ENCODE data around the gene RBM4. TPM values are rescaled to one million over a fixed set of nuclear protein-coding genes. Genes with fewer than 3 reads are reported as not detected.

The RBM4 gene
- total RNA-seq, 1 donor from 2014 or later = 206 TPM

DNA sequence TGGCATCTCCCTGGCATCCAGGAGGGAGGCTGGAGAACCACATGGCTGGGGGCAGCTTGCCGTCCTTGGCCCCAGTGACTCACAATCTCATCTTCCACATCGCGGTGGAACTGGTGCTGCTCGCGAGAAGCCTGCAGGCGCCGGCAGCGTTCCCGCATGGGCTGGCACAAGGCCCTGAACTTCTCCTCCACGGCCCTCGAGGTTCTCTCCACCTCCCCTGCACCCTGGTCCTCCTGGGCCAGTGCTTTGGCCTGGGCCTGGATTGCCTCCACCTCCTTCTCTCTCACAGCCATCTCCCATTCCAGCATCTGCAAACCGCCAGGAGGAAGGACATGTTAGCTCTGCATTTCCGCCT, 55.5 kb downstream of the RBM4 start:
- Histone ChIP-seq H3K4me2 (no peak overlapping the region), H3F3A (ENCODE audit: low read depth) (peaks cover 6% of the 10 kb centered on the region), H4K20me1 (ENCODE audit: low read depth) (no peaks in the 10 kb centered on the region), H3K36me3 (no peaks in the 10 kb centered on the region), H2AFZ (replicated peaks) (no peak overlapping the region), H3K27me3 (no peaks in the 10 kb centered on the region), H3K4me1 (no peaks in the 10 kb centered on the region), H3K9me3 (ENCODE audit: low read depth) (no peaks in the 10 kb centered on the region), H3K79me2 (ENCODE audit: low read depth) (no peaks in the 10 kb centered on the region), H3K9ac (no peak overlapping the region), H3K4me3 (no peak overlapping the region), H3K27ac (no peak overlapping the region)
- H3K4me1 Mint-ChIP-seq = peaks cover 3% of the 10 kb centered on the region
- peak overlapping the region; percentile 41 for H3K4me3 Mint-ChIP-seq
- TF ChIP-seq CTCF (IDR thresholded peaks at IDR 0.05) (no peak), EZH2 (IDR thresholded peaks at IDR 0.05) (no peak), EZH2phosphoT487 (IDR thresholded peaks at IDR 0.05) (no peak)
- peak overlapping the region; percentile 53 for H3K27ac Mint-ChIP-seq
- H3K27me3 Mint-ChIP-seq (ENCODE audit: insufficient read depth, low read depth) = peaks cover 13% of the 10 kb centered on the region
- H3K36me3 Mint-ChIP-seq = peaks cover 9% of the 10 kb centered on the region
- DNase-seq (ENCODE audit: low spot score) = no peak
- H3K9me3 Mint-ChIP-seq = no peaks in the 10 kb centered on the region

- Histone ChIP-seq H4K20me1 (ENCODE audit: low read depth) (no peaks in the 10 kb centered on the region), H3K27me3 (no peaks in the 10 kb centered on the region), H2AFZ (replicated peaks) (no peak overlapping the region), H3K79me2 (ENCODE audit: low read depth) (no peaks in the 10 kb centered on the region), H3K9ac (no peak overlapping the region), H3K27ac (peak overlapping the region; percentile 14), H3K4me3 (no peak overlapping the region), H3K36me3 (no peaks in the 10 kb centered on the region), H3F3A (ENCODE audit: low read depth) (peaks cover 6% of the 10 kb centered on the region), H3K4me2 (no peak overlapping the region), H3K9me3 (ENCODE audit: low read depth) (no peaks in the 10 kb centered on the region), H3K4me1 (no peaks in the 10 kb centered on the region)
- H3K4me1 Mint-ChIP-seq = peaks cover 3% of the 10 kb centered on the region
- peaks cover 8% of the 10 kb centered on the region for H3K27me3 Mint-ChIP-seq (ENCODE audit: insufficient read depth, low read depth)
- peak overlapping the region; percentile 34 for H3K4me3 Mint-ChIP-seq
- H3K27ac Mint-ChIP-seq = no peak overlapping the region
- no peaks in the 10 kb centered on the region for H3K9me3 Mint-ChIP-seq
- peak; percentile 97 for DNase-seq (ENCODE audit: low spot score)
- TF ChIP-seq CTCF (IDR thresholded peaks at IDR 0.05) = peak; percentile 99
- TF ChIP-seq EZH2phosphoT487 (IDR thresholded peaks at IDR 0.05) = no peak
- peaks cover 10% of the 10 kb centered on the region for H3K36me3 Mint-ChIP-seq
Observed at GRCh38 chr11:66694732-66695207, 56.3 kb downstream of the RBM4 start.

Small RNA genes within 50 kb of the gene (small RNA-seq; reads per million reads assigned to genes)
- gene RNU4-39P = not detected

Other genes starting within 250 kb of the RBM4 start
- gene NPAS4, start 217.7 kb upstream of the RBM4 start, total RNA-seq (ENCODE audit: low replicate concordance) = 0.65 TPM in 1 of 2 replicates, not detected in the other
- gene MRPL11, start 199.9 kb upstream of the RBM4 start, total RNA-seq (ENCODE audit: low replicate concordance) = 82.0 and 131 TPM in 2 replicates
- 2.7 and 9.1 TPM in 2 replicates for gene PELI3, start 171.8 kb upstream of the RBM4 start, total RNA-seq (ENCODE audit: low replicate concordance)
- 41.3 and 70.1 TPM in 2 replicates for gene DPP3, start 158.3 kb upstream of the RBM4 start, total RNA-seq (ENCODE audit: low replicate concordance)
- 42.0 and 68.9 TPM in 2 replicates for gene BBS1, start 128.1 kb upstream of the RBM4 start, total RNA-seq (ENCODE audit: low replicate concordance)
- gene ZDHHC24, start 92.7 kb upstream of the RBM4 start, total RNA-seq (ENCODE audit: low replicate concordance) = 4.1 and 10.0 TPM in 2 replicates
- gene ACTN3, start 91.8 kb upstream of the RBM4 start, total RNA-seq (ENCODE audit: low replicate concordance) = 20.2 and 33.0 TPM in 2 replicates
- 1.1 TPM in 1 of 2 replicates, not detected in the other for gene CTSF, start 70.1 kb upstream of the RBM4 start, total RNA-seq (ENCODE audit: low replicate concordance)
- 0.22 and 1.2 TPM in 2 replicates for gene CCDC87, start 45.6 kb upstream of the RBM4 start, total RNA-seq (ENCODE audit: low replicate concordance)
- gene CCS, start 45.5 kb upstream of the RBM4 start, total RNA-seq (ENCODE audit: low replicate concordance) = 44.3 and 76.1 TPM in 2 replicates
- 38.2 and 63.8 TPM in 2 replicates for gene RBM14, start 22.1 kb upstream of the RBM4 start, total RNA-seq (ENCODE audit: low replicate concordance)
- gene RBM4B, start 39.2 kb downstream of the RBM4 start, total RNA-seq (ENCODE audit: low replicate concordance) = 30.2 and 40.6 TPM in 2 replicates
- gene SPTBN2, start 90.5 kb downstream of the RBM4 start, total RNA-seq (ENCODE audit: low replicate concordance) = 14.5 and 51.7 TPM in 2 replicates
- gene RCE1, start 204.7 kb downstream of the RBM4 start, total RNA-seq (ENCODE audit: low replicate concordance) = 13.7 and 35.0 TPM in 2 replicates
- gene LRFN4, start 218.4 kb downstream of the RBM4 start, total RNA-seq (ENCODE audit: low replicate concordance) = 6.7 and 27.9 TPM in 2 replicates

Data from neural progenitor cell (in vitro differentiated cells).